Right renal cortex interstitium (tissue), 3 donors: ENCODE data around the gene CLCA4. TPM values are rescaled to one million over a fixed set of nuclear protein-coding genes. Genes with fewer than 3 reads are reported as not detected.
"Not testable (repeated sequence)": the region's sequence is repeated elsewhere in the genome, so short reads cannot be mapped to it uniquely, and the experiment has no call there.

Source experiments
- DNase-seq, 3 donors: peaks; one replicate each; pipeline ENCODE4 v3.0.0-alpha.2; 2013; ENCODE audit warnings: low read depth in 3 of 3, low spot score in 2 of 3
- polyA plus RNA-seq, 3 donors: library from polyadenylated mRNA; unstranded; fragments of 120-200 nt; gene quantifications; one replicate each; pipeline ENCODE4 v1.2.1, GENCODE V29; 2013; ENCODE audit not compliant: insufficient read length in 3 of 3

CLCA4 gene
- not detected for polyA plus RNA-seq

GRCh38 chr1:86546787-86547221 is at the start of gene CLCA4:
TSS of gene CLCA4 (plus strand) at chr1:86547078. CDS start at chr1:86547120, 42 bp downstream.
- no peak for DNase-seq

GRCh38 chr1:86498281-86498680 is 48.6 kb upstream of the CLCA4 start:
- DNase-seq = no peak

- no peak for DNase-seq
Observed at GRCh38 chr1:86499987-86500593, 46.8 kb upstream of the CLCA4 start.

- no peak for DNase-seq
Observed at GRCh38 chr1:86500714-86501113, 46.2 kb upstream of the CLCA4 start.

GRCh38 chr1:86502125-86502646 is 44.7 kb upstream of the CLCA4 start:
- DNase-seq = not testable (repeated sequence)

GRCh38 chr1:86502721-86503405 is 44.0 kb upstream of the CLCA4 start:
- no peak for DNase-seq

- DNase-seq = no peak
Observed at GRCh38 chr1:86503406-86504136, 43.3 kb upstream of the CLCA4 start.

GRCh38 chr1:86504137-86504479 is 42.8 kb upstream of the CLCA4 start:
- DNase-seq = no peak

- DNase-seq = no peak
Observed at GRCh38 chr1:86504895-86505563, 41.8 kb upstream of the CLCA4 start.

- no peak for DNase-seq
Observed at GRCh38 chr1:86505564-86505902, 41.3 kb upstream of the CLCA4 start.

GRCh38 chr1:86507935-86508582 is 38.8 kb upstream of the CLCA4 start:
- DNase-seq = no peak

GRCh38 chr1:86508583-86508969 is 38.3 kb upstream of the CLCA4 start:
- no peak for DNase-seq

GRCh38 chr1:86515597-86515996 is 31.3 kb upstream of the CLCA4 start:
- no peak for DNase-seq

- DNase-seq = no peak
Observed at GRCh38 chr1:86516335-86516734, 30.5 kb upstream of the CLCA4 start.

- no peak for DNase-seq
Observed at GRCh38 chr1:86517336-86517735, 29.5 kb upstream of the CLCA4 start.

GRCh38 chr1:86520789-86521521 is 25.9 kb upstream of the CLCA4 start:
- DNase-seq = no peak

- DNase-seq = no peak
Observed at GRCh38 chr1:86521522-86521891, 25.4 kb upstream of the CLCA4 start.

GRCh38 chr1:86522240-86522639 is 24.6 kb upstream of the CLCA4 start:
- no peak for DNase-seq

- DNase-seq = no peak
Observed at GRCh38 chr1:86523670-86524354, 23.1 kb upstream of the CLCA4 start.

GRCh38 chr1:86527306-86527705 is 19.6 kb upstream of the CLCA4 start:
- DNase-seq = no peak
